Glutamatergic neuron (in vitro differentiated cells): ENCODE measurements around the gene SLC27A1. TPM values are rescaled to one million over a fixed set of nuclear protein-coding genes. Genes with fewer than 3 reads are reported as not detected.

Source experiments
- DNase-seq: peaks from one replicate; pipeline ENCODE4 v3.0.0; 2022
- H3K27ac Mint-ChIP-seq: one replicate; pipeline ENCODE4 v1.8.0; 2020; ENCODE audit warnings: mild to moderate bottlenecking, mixed read lengths, inconsistent platforms; ENCODE audit not compliant: unreplicated experiment
- H3K27me3 Mint-ChIP-seq: one replicate; pipeline ENCODE4 v1.8.0; 2020; ENCODE audit warnings: mild to moderate bottlenecking, moderate library complexity, mixed read lengths, inconsistent platforms; ENCODE audit not compliant: unreplicated experiment
- H3K36me3 Mint-ChIP-seq: one replicate; pipeline ENCODE4 v1.8.0; 2020; ENCODE audit warnings: mild to moderate bottlenecking, mixed read lengths, inconsistent platforms; ENCODE audit not compliant: unreplicated experiment
- H3K4me1 Mint-ChIP-seq: one replicate; pipeline ENCODE4 v1.8.0; 2020; ENCODE audit warnings: mild to moderate bottlenecking, low read depth, mixed read lengths, inconsistent platforms; ENCODE audit not compliant: unreplicated experiment
- H3K4me3 Mint-ChIP-seq: one replicate; pipeline ENCODE4 v1.8.0; 2020; ENCODE audit warnings: mild to moderate bottlenecking, mixed read lengths, inconsistent platforms; ENCODE audit not compliant: unreplicated experiment
- H3K9me3 Mint-ChIP-seq: one replicate; pipeline ENCODE4 v1.8.0; 2020; ENCODE audit warnings: mild to moderate bottlenecking, moderate library complexity, mixed read lengths, inconsistent platforms; ENCODE audit not compliant: unreplicated experiment
- total RNA-seq: library from RNA; stranded (reverse); fragmentation: NEBNext Ultra II Directional; extraction: Animal tissue kit (Norgen Biotek cat#: 25700); gene quantifications from one replicate; pipeline ENCODE4 v1.2.1, GENCODE V29; 2021; ENCODE audit not compliant: unreplicated experiment
- TF ChIP-seq, protein P1 (sequence below): fragments of 200-600 bp; sonication (generic); IDR thresholded peaks from one replicate; pipeline ENCODE4 v1.5.0; 2021; ENCODE audit not compliant: partially characterized antibody, unreplicated experiment

SLC27A1 gene
- total RNA-seq, 1 donor from 2014 or later = 16.9 TPM

- no peak for DNase-seq
- Mint-ChIP-seq H3K9me3 (peaks cover 4% of the 10 kb centered on the region), H3K4me1 (no peaks in the 10 kb centered on the region), H3K27ac (no peak overlapping the region), H3K36me3 (no peaks in the 10 kb centered on the region), H3K27me3 (peaks cover 3% of the 10 kb centered on the region), H3K4me3 (no peak overlapping the region)
- TF ChIP-seq, protein P1, sequence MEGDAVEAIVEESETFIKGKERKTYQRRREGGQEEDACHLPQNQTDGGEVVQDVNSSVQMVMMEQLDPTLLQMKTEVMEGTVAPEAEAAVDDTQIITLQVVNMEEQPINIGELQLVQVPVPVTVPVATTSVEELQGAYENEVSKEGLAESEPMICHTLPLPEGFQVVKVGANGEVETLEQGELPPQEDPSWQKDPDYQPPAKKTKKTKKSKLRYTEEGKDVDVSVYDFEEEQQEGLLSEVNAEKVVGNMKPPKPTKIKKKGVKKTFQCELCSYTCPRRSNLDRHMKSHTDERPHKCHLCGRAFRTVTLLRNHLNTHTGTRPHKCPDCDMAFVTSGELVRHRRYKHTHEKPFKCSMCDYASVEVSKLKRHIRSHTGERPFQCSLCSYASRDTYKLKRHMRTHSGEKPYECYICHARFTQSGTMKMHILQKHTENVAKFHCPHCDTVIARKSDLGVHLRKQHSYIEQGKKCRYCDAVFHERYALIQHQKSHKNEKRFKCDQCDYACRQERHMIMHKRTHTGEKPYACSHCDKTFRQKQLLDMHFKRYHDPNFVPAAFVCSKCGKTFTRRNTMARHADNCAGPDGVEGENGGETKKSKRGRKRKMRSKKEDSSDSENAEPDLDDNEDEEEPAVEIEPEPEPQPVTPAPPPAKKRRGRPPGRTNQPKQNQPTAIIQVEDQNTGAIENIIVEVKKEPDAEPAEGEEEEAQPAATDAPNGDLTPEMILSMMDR = peak; percentile 34
Observed at GRCh38 chr19:17441241-17442021, 28.9 kb upstream of the SLC27A1 start.

DNA sequence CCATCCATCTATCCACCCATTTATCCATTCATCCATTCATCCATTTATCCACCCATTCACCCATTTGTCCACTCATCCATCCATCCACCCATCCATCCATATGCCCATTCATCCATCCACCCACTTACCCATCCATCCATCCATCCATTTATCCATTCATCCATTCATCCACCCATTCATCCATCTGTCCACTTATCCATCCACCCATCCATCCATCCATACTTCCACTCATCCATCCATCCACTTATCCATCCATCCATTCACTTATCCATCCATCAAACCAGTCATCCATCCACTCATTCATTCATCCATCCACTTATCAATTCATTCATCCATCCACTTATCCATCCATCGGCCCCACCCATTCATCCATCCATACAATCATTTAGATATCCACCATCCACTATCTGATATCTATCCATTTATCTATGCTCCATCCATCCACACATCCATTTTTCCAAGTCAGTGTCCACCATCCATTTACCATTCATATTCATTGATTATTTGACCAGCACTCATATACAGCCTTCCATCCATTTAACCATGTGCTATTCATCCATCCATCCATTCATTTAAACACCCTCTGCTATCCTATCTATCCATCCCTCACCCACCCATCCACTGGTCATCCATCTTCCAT is 24.7 kb upstream of the SLC27A1 start:
- peaks cover 2% of the 10 kb centered on the region for H3K9me3 Mint-ChIP-seq
- DNase-seq = no peak
- H3K4me1 Mint-ChIP-seq = no peaks in the 10 kb centered on the region
- H3K27me3 Mint-ChIP-seq = peaks cover 11% of the 10 kb centered on the region
- peaks cover 5% of the 10 kb centered on the region for H3K36me3 Mint-ChIP-seq
- no peak overlapping the region for H3K4me3 Mint-ChIP-seq
- TF ChIP-seq, protein P1 = no peak
- no peak overlapping the region for H3K27ac Mint-ChIP-seq

DNA sequence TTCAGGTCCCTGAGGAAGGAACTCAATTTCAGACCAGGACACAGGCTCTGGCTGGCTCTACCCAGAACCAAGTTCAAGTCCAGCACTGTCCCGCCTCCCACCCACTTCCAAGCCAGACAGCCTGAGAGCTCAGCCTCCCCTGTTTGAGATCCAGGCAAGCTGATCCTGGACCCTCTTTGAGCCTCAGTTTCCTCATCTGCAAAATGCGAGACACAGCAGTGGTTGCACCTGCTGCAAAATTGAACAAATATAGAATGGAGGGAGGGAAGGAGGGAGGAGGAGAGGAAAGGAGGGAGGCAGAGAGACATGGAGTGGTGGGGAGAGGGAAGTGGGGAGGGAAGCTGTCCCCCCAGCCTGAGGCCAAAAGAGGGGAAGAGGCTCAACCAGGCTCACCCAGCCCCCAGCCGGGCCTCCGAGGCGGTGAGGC is 22.6 kb upstream of the SLC27A1 start:
- H3K4me3 Mint-ChIP-seq = peak overlapping the region; percentile 64
- H3K27me3 Mint-ChIP-seq = peaks cover 11% of the 10 kb centered on the region
- DNase-seq = no peak
- H3K27ac Mint-ChIP-seq = no peak overlapping the region
- no peaks in the 10 kb centered on the region for H3K4me1 Mint-ChIP-seq
- H3K9me3 Mint-ChIP-seq = peaks cover 2% of the 10 kb centered on the region
- H3K36me3 Mint-ChIP-seq = peaks cover 5% of the 10 kb centered on the region
- TF ChIP-seq, protein P1 = no peak

- TF ChIP-seq, protein P1 = peak; percentile 38
- H3K4me1 Mint-ChIP-seq = no peaks in the 10 kb centered on the region
- peak; percentile 59 for DNase-seq
- no peak within 1 kb of the TSS for H3K27ac Mint-ChIP-seq
- peaks cover 3% of the 10 kb centered on the region for H3K9me3 Mint-ChIP-seq
- H3K36me3 Mint-ChIP-seq = peaks cover 5% of the 10 kb centered on the region
- H3K27me3 Mint-ChIP-seq = peaks cover 11% of the 10 kb centered on the region
- H3K4me3 Mint-ChIP-seq = peak within 1 kb of the TSS; percentile 64
Observed at GRCh38 chr19:17448131-17448967, 22.0 kb upstream of the SLC27A1 start, which contains the start of gene TMEM221. TMEM221 (minus strand) TSS chr19:17448668; CDS start chr19:17448462, 206 bp downstream.
